IgD-negative memory B cell (primary cell): ENCODE data around the gene ERICH6B. TPM values are rescaled to one million over a fixed set of nuclear protein-coding genes. Genes with fewer than 3 reads are reported as not detected.

Source experiments
- H3K27ac Mint-ChIP-seq, 3 donors: one replicate each; pipeline ENCODE4 v1.8.0; 2020 to 2022; ENCODE audit warnings: mild to moderate bottlenecking in 3 of 3, mixed read lengths in 3 of 3, moderate library complexity in 1 of 3
- H3K27me3 Mint-ChIP-seq: one replicate; pipeline ENCODE4 v1.8.0; 2021; ENCODE audit warnings: mixed read lengths
- H3K36me3 Mint-ChIP-seq: one replicate; pipeline ENCODE4 v1.8.0; 2020; ENCODE audit warnings: mild to moderate bottlenecking, mixed read lengths
- H3K4me1 Mint-ChIP-seq, 3 donors: one replicate each; pipeline ENCODE4 v1.8.0; 2020 to 2022; ENCODE audit warnings: mixed read lengths in 3 of 3, mild to moderate bottlenecking in 1 of 3
- H3K4me3 Mint-ChIP-seq, 4 donors: one replicate each; pipeline ENCODE4 v1.8.0; 2020 to 2022; ENCODE audit warnings: mild to moderate bottlenecking in 4 of 4, mixed read lengths in 4 of 4, moderate library complexity in 3 of 4
- H3K9me3 Mint-ChIP-seq, 3 donors: one replicate each; pipeline ENCODE4 v1.8.0; 2020 to 2021; ENCODE audit warnings: mixed read lengths in 3 of 3, mild to moderate bottlenecking in 1 of 3
- polyA plus RNA-seq: library from polyadenylated mRNA; unstranded; fragments of 300-500 nt; fragmentation: Illumina TruSeq; gene quantifications from one replicate; pipeline ENCODE4 v1.2.3, GENCODE V29; 2021

ERICH6B gene
- polyA plus RNA-seq, 1 donor from 2014 or later: 0.45 TPM

GRCh38 chr13:45510672-45511071 is 104.9 kb downstream of the ERICH6B start:
- H3K36me3 Mint-ChIP-seq: peaks cover 4% of the 10 kb centered on the region
- no peak overlapping the region for H3K27ac Mint-ChIP-seq

GRCh38 chr13:45508776-45509175 is 106.8 kb downstream of the ERICH6B start:
- H3K27ac Mint-ChIP-seq: peak overlapping the region; percentile 12 to 82 (median 25)
- peak overlapping the region in 1 of 4 donors; percentile 47 for H3K4me3 Mint-ChIP-seq
- H3K36me3 Mint-ChIP-seq: peaks cover 5% of the 10 kb centered on the region
- peaks cover 11 to 16% (median 11%) of the 10 kb centered on the region in 3 donors for H3K4me1 Mint-ChIP-seq
- H3K9me3 Mint-ChIP-seq: no peaks in the 10 kb centered on the region
- no peaks in the 10 kb centered on the region for H3K27me3 Mint-ChIP-seq

More at GRCh38 chr13:45510672-45511071, 104.9 kb downstream of the ERICH6B start:
- H3K9me3 Mint-ChIP-seq: no peaks in the 10 kb centered on the region
- no peaks in the 10 kb centered on the region for H3K27me3 Mint-ChIP-seq
- peaks cover 11 to 16% (median 11%) of the 10 kb centered on the region in 3 donors for H3K4me1 Mint-ChIP-seq
- no peak overlapping the region for H3K4me3 Mint-ChIP-seq

DNA sequence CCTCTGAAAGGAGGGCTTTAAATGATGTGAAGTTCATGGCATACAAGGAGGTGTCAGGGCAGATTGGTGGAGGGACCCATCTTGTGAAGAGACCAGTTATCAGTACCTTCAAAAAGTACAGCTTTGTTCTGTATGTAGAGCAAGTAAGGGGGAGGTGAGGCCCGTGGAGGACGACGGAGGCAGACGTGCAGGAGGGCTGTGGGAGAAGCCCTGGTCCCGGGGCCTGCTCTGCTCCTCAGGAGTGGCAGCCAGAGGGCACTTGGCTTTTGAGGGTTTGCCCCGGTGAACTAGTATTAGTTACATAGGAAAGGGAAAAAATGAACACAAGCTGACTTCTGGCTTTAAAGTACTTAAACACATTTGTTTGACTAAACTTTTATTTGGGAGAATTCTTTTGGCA is 108.7 kb downstream of the ERICH6B start:
- peaks cover 11 to 16% (median 11%) of the 10 kb centered on the region in 3 donors for H3K4me1 Mint-ChIP-seq
- no peaks in the 10 kb centered on the region for H3K27me3 Mint-ChIP-seq
- H3K27ac Mint-ChIP-seq: peak overlapping the region in 2 of 3 donors; percentile 4 to 20
- no peaks in the 10 kb centered on the region for H3K9me3 Mint-ChIP-seq
- peaks cover 8% of the 10 kb centered on the region for H3K36me3 Mint-ChIP-seq
- H3K4me3 Mint-ChIP-seq: no peak overlapping the region

DNA sequence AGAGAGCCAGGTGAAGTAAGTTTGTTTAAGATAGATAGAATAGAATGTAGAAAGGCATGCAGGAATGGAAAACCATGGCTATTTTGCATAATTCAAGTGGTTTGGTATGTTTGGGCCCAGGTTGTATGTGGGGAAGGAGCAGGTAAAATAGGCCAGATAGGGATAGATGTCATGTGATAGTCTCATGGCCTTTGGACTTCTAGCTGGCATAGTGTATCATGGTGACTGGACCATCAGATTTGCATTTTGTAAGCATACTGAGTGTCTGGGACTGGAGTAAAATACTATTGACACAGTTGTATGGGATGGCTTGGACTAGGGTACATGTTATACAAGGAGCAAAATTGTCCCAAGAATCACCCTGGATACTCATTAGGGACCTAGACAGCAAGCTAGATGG is 111.9 kb downstream of the ERICH6B start:
- Mint-ChIP-seq H3K9me3 (no peaks in the 10 kb centered on the region), H3K4me1 (peaks cover 5 to 7% (median 7%) of the 10 kb centered on the region in 3 donors), H3K4me3 (no peak overlapping the region), H3K27ac (peak overlapping the region in 2 of 3 donors; percentile 15 to 40), H3K36me3 (peaks cover 14% of the 10 kb centered on the region), H3K27me3 (no peaks in the 10 kb centered on the region)

DNA sequence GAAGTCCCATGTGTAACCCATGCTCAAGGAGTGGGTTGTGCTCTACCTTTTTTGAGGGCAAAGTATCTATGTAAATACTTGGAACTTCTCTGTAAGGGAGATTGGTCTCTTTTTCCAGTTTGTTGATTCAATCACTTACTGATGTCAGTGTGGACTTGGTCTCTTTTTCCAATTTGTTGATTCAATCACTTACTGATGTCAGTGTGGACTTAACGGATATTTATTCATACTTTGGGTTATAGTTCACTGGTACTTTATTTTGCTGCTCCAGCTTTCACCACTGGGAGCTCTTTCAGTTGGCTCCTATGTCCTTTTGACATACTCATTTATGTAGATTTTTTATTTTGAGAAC is 114.4 kb downstream of the ERICH6B start:
- Mint-ChIP-seq H3K4me1 (peaks cover 0 to 2% (median 0%) of the 10 kb centered on the region in 3 donors), H3K27me3 (no peaks in the 10 kb centered on the region), H3K36me3 (peaks cover 22% of the 10 kb centered on the region), H3K27ac (no peak overlapping the region), H3K9me3 (no peaks in the 10 kb centered on the region), H3K4me3 (no peak overlapping the region)

DNA sequence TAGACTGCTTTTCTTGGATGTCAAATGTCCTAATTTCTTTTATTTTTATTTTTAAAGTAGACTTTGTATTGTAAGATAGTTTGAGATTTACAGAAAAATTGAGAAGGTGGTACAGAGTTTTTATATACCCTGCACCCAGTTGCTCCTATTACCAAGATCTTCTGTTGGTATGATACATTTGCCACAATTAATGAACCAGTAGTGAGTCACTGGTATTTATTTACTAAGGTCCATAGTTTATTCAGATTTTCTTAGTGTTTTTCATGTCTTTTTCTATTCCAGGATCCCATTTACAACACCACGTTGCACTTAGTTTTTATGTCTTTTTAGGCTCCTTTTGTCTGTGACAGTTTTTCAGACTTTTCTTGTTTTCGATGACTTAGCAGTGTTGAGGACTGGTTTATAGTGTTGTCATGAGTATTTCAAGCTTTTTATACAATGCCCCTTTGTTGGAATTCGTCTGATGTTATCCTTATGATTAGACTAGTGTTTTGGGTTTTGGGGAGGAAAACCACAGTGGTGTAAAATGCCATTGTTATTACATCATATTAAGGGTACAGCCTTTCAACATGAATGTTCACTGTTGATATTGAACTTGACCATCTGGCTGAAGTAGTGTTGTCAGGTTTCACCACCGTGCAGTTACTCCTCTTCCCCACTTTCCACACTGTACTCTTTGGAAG is 114.9 kb downstream of the ERICH6B start:
- Mint-ChIP-seq H3K27me3 (no peaks in the 10 kb centered on the region), H3K4me1 (peaks cover 0 to 2% (median 0%) of the 10 kb centered on the region in 3 donors), H3K27ac (no peak overlapping the region), H3K4me3 (no peak overlapping the region), H3K9me3 (no peaks in the 10 kb centered on the region), H3K36me3 (peaks cover 22% of the 10 kb centered on the region)

DNA sequence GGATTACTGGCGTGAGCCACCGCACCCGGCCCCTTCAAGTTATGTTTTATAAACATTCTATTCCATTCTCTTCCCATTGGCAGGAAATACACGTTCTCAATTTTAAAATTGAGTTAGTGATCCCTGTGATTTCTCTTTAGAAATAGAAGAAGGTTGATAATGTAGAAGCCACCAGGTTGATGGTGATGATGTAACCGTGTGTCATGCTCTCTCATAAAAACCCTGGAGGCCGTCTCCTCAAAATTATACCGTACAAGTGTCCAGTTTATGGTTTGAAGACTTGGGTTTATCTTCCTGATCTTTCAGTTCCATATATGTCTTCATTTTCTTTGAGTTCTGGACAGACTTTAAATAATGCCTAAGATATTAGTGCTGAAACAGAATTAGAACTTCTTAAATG is 118.6 kb downstream of the ERICH6B start:
- Mint-ChIP-seq H3K27ac (no peak overlapping the region), H3K4me3 (no peak overlapping the region), H3K36me3 (peaks cover 17% of the 10 kb centered on the region), H3K9me3 (no peaks in the 10 kb centered on the region), H3K4me1 (peaks cover 0 to 2% (median 0%) of the 10 kb centered on the region in 3 donors), H3K27me3 (no peaks in the 10 kb centered on the region)

DNA sequence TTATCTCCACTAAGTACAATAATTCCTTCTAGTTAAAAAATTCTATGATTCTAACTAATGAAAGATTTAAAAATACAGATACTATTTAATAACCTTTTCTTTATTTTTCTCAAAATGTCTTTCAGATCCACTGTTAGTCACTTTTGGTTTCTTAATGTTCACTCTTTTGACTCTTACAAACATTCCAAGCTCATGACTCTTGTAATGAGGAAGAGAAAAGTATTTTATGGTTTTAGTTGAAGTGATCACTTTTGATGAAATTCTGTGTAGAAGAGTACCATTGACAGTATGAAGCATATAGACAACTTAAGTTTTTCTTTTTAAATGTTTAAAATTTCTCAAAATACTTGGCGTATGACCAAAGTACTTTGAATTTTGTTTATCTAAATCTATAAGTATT is 123.0 kb downstream of the ERICH6B start:
- Mint-ChIP-seq H3K4me3 (no peak overlapping the region), H3K27ac (no peak overlapping the region), H3K4me1 (no peaks in the 10 kb centered on the region), H3K9me3 (no peaks in the 10 kb centered on the region), H3K36me3 (peaks cover 3% of the 10 kb centered on the region), H3K27me3 (no peaks in the 10 kb centered on the region)

Other genes starting within 250 kb of the ERICH6B start
- 1.9 TPM for gene SLC25A30, start 197.4 kb downstream of the ERICH6B start, polyA plus RNA-seq
- gene COG3, start 150.8 kb downstream of the ERICH6B start, polyA plus RNA-seq: 29.6 TPM
- gene CBY2, start 86.6 kb upstream of the ERICH6B start, polyA plus RNA-seq: not detected
- gene SIAH3, start 236.0 kb upstream of the ERICH6B start, polyA plus RNA-seq: not detected